ENCODE measurements around the gene COL4A2. TPM values are rescaled to one million over a fixed set of nuclear protein-coding genes. Genes with fewer than 3 reads are reported as not detected.
"Not testable (repeated sequence)": the region's sequence is repeated elsewhere in the genome, so short reads cannot be mapped to it uniquely, and the experiment has no call there.

COL4A2 gene
- total RNA-seq, 1 experiment from 2014 or later, result 6.1 TPM

- no peak for DNase-seq (ENCODE audit: low spot score)
- in situ Hi-C loops (cut with HindIII; ENCODE audit: low sequenced_read_pairs), result no loop called here
These were observed 3.4 kb upstream of the COL4A2 start for GRCh38 chr13:110303644-110304043.

- in situ Hi-C loops (cut with HindIII; ENCODE audit: low sequenced_read_pairs), result no loop called here
These were observed 2.8 kb upstream of the COL4A2 start for GRCh38 chr13:110304256-110304655.

GRCh38 chr13:110305001-110305400 lies 2.1 kb upstream of the COL4A2 start:
- no peak for DNase-seq (ENCODE audit: low spot score)

More at GRCh38 chr13:110304256-110304655, 2.8 kb upstream of the COL4A2 start:
- no peak for DNase-seq (ENCODE audit: low spot score)

GRCh38 chr13:110305544-110305943 lies 1.5 kb upstream of the COL4A2 start:
- in situ Hi-C loops (cut with HindIII; ENCODE audit: low sequenced_read_pairs), result no loop called here
- no peak for DNase-seq (ENCODE audit: low spot score)

More at GRCh38 chr13:110305001-110305400, 2.1 kb upstream of the COL4A2 start:
- in situ Hi-C loops (cut with HindIII; ENCODE audit: low sequenced_read_pairs), result no loop called here

- in situ Hi-C loops (cut with HindIII; ENCODE audit: low sequenced_read_pairs), result no loop called here
- DNase-seq (ENCODE audit: low spot score), result no peak
These were observed 1.1 kb upstream of the COL4A2 start for GRCh38 chr13:110305949-110306339.

- in situ Hi-C loops (cut with HindIII; ENCODE audit: low sequenced_read_pairs), result no loop called here
- no peak for DNase-seq (ENCODE audit: low spot score)
These were observed 634 bp upstream of the COL4A2 start for GRCh38 chr13:110306340-110306959.

GRCh38 chr13:110307767-110308655 lies 927 bp downstream of the COL4A2 start:
- DNase-seq (ENCODE audit: low spot score), result no peak
- in situ Hi-C loops (cut with HindIII; ENCODE audit: low sequenced_read_pairs), result no loop called here

- no peak for DNase-seq (ENCODE audit: low spot score)
- in situ Hi-C loops (cut with HindIII; ENCODE audit: low sequenced_read_pairs), result no loop called here
These were observed 1.7 kb downstream of the COL4A2 start for GRCh38 chr13:110308656-110309359.

GRCh38 chr13:110309661-110310524 lies 2.8 kb downstream of the COL4A2 start:
- no peak for DNase-seq (ENCODE audit: low spot score)
- in situ Hi-C loops (cut with HindIII; ENCODE audit: low sequenced_read_pairs), result no loop called here

- in situ Hi-C loops (cut with HindIII; ENCODE audit: low sequenced_read_pairs), result no loop called here
- no peak for DNase-seq (ENCODE audit: low spot score)
These were observed 3.7 kb downstream of the COL4A2 start for GRCh38 chr13:110310541-110311442.

GRCh38 chr13:110311443-110312338 lies 4.6 kb downstream of the COL4A2 start:
- no peak for DNase-seq (ENCODE audit: low spot score)
- in situ Hi-C loops (cut with HindIII; ENCODE audit: low sequenced_read_pairs), result no loop called here

GRCh38 chr13:110312339-110313031 lies 5.4 kb downstream of the COL4A2 start:
- no peak for DNase-seq (ENCODE audit: low spot score)
- in situ Hi-C loops (cut with HindIII; ENCODE audit: low sequenced_read_pairs), result no loop called here

- DNase-seq (ENCODE audit: low spot score); in situ Hi-C loops (cut with HindIII; ENCODE audit: low sequenced_read_pairs): not testable (repeated sequence)
These were observed 6.2 kb downstream of the COL4A2 start for GRCh38 chr13:110313261-110313660.

GRCh38 chr13:110313733-110314132 lies 6.6 kb downstream of the COL4A2 start:
- DNase-seq (ENCODE audit: low spot score); in situ Hi-C loops (cut with HindIII; ENCODE audit: low sequenced_read_pairs): not testable (repeated sequence)

GRCh38 chr13:110314516-110315245 lies 7.6 kb downstream of the COL4A2 start:
- in situ Hi-C loops (cut with HindIII; ENCODE audit: low sequenced_read_pairs), result no loop called here
- DNase-seq (ENCODE audit: low spot score), result no peak

- in situ Hi-C loops (cut with HindIII; ENCODE audit: low sequenced_read_pairs), result no loop called here
- DNase-seq (ENCODE audit: low spot score), result no peak
These were observed 9.1 kb downstream of the COL4A2 start for GRCh38 chr13:110316196-110316595.
